ENCODE data around the gene IRF7.
"Not testable (repeated sequence)": the region's sequence is repeated elsewhere in the genome, so short reads cannot be mapped to it uniquely, and the experiment has no call there.

IRF7 gene

DNA sequence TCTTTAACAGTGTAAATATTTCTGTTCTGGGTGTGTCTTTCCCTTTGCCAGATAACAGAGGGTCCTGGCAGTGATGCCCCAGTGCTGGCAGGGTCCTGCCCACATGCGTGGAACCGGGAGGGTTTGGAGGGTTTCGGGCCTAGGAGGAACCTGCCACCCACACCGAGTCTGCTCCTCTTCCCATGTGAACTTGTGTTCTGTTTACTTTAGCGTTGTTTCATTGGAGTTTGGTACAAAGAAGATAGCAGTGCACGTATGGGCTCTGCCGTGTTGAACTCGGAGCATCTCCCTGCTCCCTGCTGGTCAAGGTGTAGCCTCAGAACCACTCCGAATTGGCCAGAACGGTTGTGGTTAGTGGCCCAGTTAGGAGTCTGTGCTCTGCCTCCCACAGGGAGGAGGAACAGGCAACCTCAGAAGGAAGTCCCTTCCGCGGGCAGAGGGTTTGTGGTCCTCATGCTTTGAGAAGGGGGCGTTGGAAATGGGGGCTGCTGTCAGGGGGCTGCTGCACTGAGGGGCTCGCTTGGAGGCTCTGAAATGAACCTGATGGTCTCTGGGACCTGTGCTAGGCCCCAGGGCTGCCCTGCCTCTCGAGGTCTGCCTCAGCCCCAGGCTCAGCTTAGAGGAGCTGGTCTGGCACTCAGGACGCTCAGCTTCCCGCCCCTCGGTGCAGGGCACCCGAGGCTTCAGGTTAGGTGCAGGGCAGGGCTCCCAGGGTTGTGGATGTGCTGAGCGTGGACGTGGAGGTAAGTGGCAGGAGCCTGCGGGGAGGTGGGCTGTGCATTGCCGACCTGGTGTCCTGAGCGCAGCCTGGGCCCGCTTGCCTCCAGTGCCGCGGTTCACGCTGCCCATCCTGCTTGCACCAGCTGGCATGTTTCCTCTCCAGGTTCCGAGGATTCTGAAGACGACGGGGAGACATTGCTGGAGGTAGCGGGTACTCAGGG lies 29.1 kb downstream of the IRF7 start:
- in situ Hi-C loops (cut with HindIII; ENCODE audit: low sequenced_read_pairs): no loop called here

GRCh38 chr11:584287-584686 lies 31.5 kb downstream of the IRF7 start:
- in situ Hi-C loops (cut with HindIII; ENCODE audit: low sequenced_read_pairs): no loop called here

DNA sequence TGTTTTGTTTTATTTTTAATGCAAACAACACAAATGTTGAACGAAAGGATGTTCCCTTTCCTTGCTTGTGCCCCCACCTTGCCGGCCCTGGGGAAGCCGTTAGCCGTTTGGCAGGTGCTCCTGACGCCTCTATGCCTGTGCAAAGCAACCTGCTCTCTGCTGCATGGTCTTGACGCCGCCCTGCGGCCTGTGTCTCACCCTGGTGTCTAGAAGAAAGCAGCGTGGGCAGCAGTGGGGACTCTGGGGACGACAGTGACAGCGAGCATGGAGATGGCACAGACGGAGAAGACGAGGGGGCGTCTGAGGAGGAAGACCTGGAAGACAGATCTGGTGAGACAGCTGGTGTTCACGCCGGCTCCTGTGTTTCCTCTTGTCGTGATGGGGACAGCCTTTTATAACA lies 34.0 kb downstream of the IRF7 start:
- in situ Hi-C loops (cut with HindIII; ENCODE audit: low sequenced_read_pairs): no loop called here

GRCh38 chr11:581342-581741 lies 34.4 kb downstream of the IRF7 start:
- in situ Hi-C loops (cut with HindIII; ENCODE audit: low sequenced_read_pairs): no loop called here

- in situ Hi-C loops (cut with HindIII; ENCODE audit: low sequenced_read_pairs): no loop called here
Observed at GRCh38 chr11:579830-580601, 35.7 kb downstream of the IRF7 start.

- in situ Hi-C loops (cut with HindIII; ENCODE audit: low sequenced_read_pairs): no loop called here
Observed at GRCh38 chr11:578276-579035, 37.3 kb downstream of the IRF7 start.

- in situ Hi-C loops (cut with HindIII; ENCODE audit: low sequenced_read_pairs): no loop called here
Observed at GRCh38 chr11:577611-577894, 38.2 kb downstream of the IRF7 start.

- in situ Hi-C loops (cut with HindIII; ENCODE audit: low sequenced_read_pairs): no loop called here
Observed at GRCh38 chr11:576811-577610, 38.7 kb downstream of the IRF7 start.

GRCh38 chr11:575996-576768 lies 39.6 kb downstream of the IRF7 start, which contains the start of gene PHRF1:
Gene PHRF1, plus strand, starts transcription at chr11:576470. Its CDS starts 5,043 bp downstream, at chr11:581513.
- in situ Hi-C loops (cut with HindIII; ENCODE audit: low sequenced_read_pairs): no loop called here

GRCh38 chr11:575313-575995 lies 40.3 kb downstream of the IRF7 start:
- in situ Hi-C loops (cut with HindIII; ENCODE audit: low sequenced_read_pairs): no loop called here

DNA sequence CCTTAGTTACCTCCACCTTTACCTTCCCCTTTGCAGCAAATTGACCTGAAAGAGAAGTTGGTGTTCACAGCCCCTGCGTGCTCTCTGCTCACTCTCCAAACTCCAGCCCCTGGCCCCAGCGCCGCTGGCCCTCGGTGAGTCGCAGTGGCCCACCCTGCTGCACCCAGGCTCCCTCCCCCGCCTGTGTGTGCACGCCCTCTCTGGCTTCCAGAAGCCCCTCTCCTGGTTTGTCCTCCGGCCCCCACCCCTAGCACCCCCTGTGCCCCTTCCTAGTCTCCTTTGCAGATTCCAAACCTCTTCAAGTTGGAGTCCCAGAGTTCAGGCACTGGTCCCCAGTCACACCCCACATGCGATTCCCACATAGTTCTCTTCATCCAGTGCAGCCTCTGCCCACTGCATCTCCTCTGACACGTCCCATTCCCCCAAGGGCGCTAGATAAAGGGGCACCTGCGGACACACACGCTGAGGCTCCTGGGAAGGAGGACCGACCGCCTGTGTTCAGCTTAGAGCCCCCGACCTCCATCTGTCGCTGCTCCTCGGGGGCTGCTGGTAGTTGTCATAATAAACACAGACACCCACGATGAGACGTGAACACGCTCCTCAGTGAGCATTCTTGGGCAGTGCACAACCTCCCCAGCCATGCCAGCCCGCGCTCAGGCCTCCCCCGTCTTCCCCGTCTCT lies 41.0 kb downstream of the IRF7 start:
- in situ Hi-C loops (cut with HindIII; ENCODE audit: low sequenced_read_pairs): no loop called here

- in situ Hi-C loops (cut with HindIII; ENCODE audit: low sequenced_read_pairs): not testable (repeated sequence)
Observed at GRCh38 chr11:574031-574570, 41.6 kb downstream of the IRF7 start.

GRCh38 chr11:573146-573759 lies 42.5 kb downstream of the IRF7 start:
- in situ Hi-C loops (cut with HindIII; ENCODE audit: low sequenced_read_pairs): no loop called here

DNA sequence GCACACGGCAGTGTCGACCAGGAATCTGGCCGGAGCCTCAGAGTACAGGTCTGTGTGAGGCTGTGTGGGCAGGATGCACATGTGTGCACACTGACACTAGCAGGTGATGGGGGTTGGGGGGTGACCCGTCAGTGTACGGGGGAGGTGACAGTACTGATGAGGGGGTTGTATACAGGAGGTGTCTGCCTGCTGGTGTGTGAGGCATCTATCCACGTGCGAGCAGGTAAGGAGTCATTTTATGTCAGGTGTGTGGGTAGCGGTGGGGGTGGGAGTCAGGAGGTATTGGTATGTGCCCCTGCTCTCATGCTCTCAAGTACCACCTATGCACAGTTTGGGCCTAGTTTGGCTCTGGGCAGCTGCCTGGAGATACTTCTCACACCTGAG lies 44.0 kb downstream of the IRF7 start:
- in situ Hi-C loops (cut with HindIII; ENCODE audit: low sequenced_read_pairs): no loop called here

GRCh38 chr11:569158-569885 lies 46.4 kb downstream of the IRF7 start:
- in situ Hi-C loops (cut with HindIII; ENCODE audit: low sequenced_read_pairs): no loop called here

GRCh38 chr11:568306-569157 lies 47.2 kb downstream of the IRF7 start:
- in situ Hi-C loops (cut with HindIII; ENCODE audit: low sequenced_read_pairs): no loop called here
